NCI-H446 (cell line): ENCODE data around the gene EFCAB6.

Experiments
- DNase-seq, 2 experiments: peaks; one replicate each; lab custom pipeline; 2025; lab: John Stamatoyannopoulos, UW

The EFCAB6 gene

GRCh38 chr22:43744700-43745410 is 67.2 kb downstream of the EFCAB6 start:
- DNase-seq = no peak

- DNase-seq = no peak
These were observed 68.0 kb downstream of the EFCAB6 start for GRCh38 chr22:43743929-43744643.

DNA sequence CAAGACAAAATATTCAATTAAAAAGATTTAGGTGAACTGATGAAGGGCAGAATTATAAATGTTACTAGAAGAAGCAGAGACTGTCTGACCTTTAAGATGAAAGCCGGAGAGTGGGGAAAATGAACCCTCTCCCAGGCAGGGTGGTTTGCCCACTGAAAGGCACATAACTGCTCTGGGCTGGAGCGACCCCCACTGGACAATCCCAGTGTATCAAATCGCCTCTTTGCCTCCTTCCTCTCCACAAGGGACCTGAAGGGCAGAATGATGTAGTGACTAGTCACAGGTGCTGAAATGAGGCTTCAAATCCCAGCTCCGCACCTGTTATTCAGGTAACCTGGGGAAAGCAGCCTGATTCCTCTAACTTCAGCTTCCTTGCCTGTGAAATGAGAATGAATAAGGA is 69.0 kb downstream of the EFCAB6 start:
- peak in 1 of 2 experiments; percentile 42 for DNase-seq

- no peak for DNase-seq
These were observed 69.8 kb downstream of the EFCAB6 start for GRCh38 chr22:43742154-43742950.

GRCh38 chr22:43740587-43741270 is 71.4 kb downstream of the EFCAB6 start:
- no peak for DNase-seq

DNA sequence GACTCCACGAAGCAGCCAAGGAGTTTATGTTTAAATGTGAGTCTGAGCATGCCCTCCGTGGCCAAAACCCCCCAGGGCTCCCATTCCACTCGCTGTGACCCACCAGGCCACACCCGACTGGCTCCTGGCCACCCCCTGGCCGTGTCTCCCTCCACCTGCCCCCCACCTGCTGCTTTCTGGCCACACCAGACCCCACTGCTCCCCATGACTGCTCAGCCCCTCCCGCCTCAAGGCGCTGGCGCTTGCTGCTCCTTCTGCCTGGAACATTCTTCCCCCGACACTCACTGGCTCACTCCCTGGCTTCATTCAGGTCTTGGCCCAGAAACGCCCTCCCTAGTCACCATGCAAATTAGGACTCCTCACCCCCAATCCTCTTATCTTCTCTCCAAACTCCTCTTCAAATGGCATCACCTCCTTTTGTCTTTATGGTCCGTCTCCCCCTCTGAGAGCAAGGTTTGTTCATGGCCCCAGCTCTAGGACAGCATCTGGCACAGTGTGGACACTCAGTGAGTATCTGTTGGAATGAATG is 72.2 kb downstream of the EFCAB6 start:
- no peak for DNase-seq

DNA sequence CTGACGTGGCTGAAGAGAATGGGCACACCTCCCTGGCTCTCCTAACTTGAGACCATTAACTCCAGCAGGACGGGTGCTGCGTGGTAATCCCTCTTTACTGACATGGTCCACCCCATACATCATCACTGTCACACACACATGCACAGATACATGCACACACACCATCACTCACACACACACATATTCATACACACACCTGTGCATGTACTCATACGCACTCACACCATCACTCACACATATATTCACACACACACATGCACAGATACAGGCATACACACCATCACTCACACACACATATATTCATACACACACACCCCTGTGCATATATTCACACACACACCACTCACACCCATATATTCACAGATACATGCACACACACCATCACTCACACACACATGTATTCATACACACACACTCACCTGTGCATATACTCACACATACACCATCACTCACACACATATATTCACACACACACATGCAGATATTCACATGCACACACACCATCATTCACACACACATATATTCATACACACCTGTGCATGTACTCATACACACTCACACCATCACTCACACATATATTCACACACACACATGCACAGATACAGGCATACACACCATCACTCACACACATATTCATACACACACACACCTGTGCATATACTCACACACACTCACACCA is 74.8 kb downstream of the EFCAB6 start:
- no peak for DNase-seq

GRCh38 chr22:43736651-43737050 is 75.5 kb downstream of the EFCAB6 start:
- DNase-seq = no peak

- no peak for DNase-seq
These were observed 77.5 kb downstream of the EFCAB6 start for GRCh38 chr22:43734370-43735150.

GRCh38 chr22:43733138-43733537 is 79.0 kb downstream of the EFCAB6 start:
- DNase-seq = no peak

- no peak for DNase-seq
These were observed 80.1 kb downstream of the EFCAB6 start for GRCh38 chr22:43731988-43732387.

DNA sequence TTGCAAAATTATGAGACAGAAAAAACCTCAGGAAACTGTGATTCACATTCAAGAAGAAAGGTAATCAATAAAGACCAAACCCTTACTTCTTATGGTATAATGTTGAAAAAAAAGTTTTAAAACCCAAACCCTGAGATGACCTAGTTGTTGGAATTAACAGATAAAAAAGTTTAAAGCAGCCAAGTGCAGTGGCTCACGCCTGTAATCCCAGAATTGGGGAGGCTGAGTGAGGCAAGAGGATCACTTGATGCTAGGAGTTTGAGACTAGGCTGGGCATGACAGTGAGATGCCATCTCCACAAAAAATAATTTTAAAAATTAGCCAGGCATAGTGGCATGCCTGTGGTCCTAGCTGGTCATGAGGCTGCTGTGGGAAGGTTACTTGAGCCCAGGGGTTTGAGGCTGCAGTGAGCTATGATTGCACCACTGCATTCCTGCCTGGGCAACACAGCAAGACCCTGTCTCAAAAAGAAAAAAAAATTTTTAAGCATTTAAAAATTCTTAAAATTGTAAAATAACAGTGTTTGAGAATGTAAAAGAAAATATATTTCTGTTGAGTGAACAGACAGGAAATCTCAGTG is 85.1 kb downstream of the EFCAB6 start:
- DNase-seq = no peak

GRCh38 chr22:43726322-43726721 is 85.8 kb downstream of the EFCAB6 start:
- peak in 1 of 2 experiments; percentile 61 for DNase-seq

- DNase-seq = no peak
These were observed 88.3 kb downstream of the EFCAB6 start for GRCh38 chr22:43723816-43724215.

GRCh38 chr22:43722444-43722843 is 89.7 kb downstream of the EFCAB6 start:
- DNase-seq = no peak

GRCh38 chr22:43720716-43721115 is 91.4 kb downstream of the EFCAB6 start:
- DNase-seq = no peak

GRCh38 chr22:43714104-43714503 is 98.0 kb downstream of the EFCAB6 start:
- no peak for DNase-seq

GRCh38 chr22:43711681-43712080 is 100.4 kb downstream of the EFCAB6 start:
- no peak for DNase-seq

DNA sequence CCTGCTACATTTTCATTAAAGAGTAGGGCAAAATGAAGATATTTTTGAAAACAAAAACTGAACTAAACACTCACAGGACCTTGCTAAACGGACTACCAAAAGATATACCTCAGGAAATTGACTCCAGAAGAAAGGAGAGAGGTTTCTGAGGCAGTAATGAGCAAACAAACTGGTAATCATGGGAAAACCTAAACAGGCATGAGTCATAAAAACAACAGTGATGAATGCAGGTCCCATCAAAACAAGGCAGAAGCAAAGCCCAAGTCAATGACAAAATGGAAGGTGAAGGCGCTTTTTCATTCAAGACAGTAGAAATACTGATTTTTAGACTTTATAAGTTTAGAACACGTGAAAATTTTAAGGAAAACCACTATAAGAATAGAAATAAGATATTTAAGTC is 104.5 kb downstream of the EFCAB6 start:
- DNase-seq = no peak
